ENCODE results near the gene CNMD. TPM values are rescaled to one million over a fixed set of nuclear protein-coding genes. Genes with fewer than 3 reads are reported as not detected.

The CNMD gene
- total and polyA plus RNA-seq, 2 of the 8 experiments (the other 6 are each of a cell fraction or from before 2014, with no cell fraction given), result 87.4 to 113 TPM

DNA sequence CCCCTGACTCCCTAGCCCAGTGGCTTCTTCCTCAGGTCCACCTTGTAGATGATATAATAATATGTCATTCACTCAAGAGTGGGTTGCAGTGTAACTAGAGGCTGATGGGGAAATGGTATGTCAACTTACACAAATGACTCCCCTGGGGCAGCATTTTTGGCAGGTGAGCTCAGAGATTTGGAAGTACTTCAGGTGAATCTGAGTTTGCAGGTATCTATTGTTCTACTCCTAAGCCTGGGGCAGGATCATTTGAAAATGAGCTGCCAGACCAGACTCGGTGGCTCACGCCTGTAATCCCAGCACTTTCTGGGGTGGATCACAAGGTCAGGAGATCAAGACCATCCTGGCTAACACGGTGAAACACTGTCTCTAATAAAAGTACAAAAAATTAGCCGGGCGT is 11.6 kb upstream of the CNMD start:
- ChIA-PET CTCF (ENCODE audit: partially characterized antibody) (interaction anchor here (0.6 to 1.8 kb wide), 6 partner anchors 13 to 776 kb away, joined by 3 to 4 read pairs (median 3); no protein-coding TSS in a partner anchor), POLR2A (ENCODE audit: partially characterized antibody) (interaction anchor here (0.6 to 1.4 kb wide), 2 partner anchors 99 to 103 kb away, joined by 3 read pairs; partner anchors contain the start of gene SUGT1)
- Histone ChIP-seq H4K5ac (ENCODE audit: insufficient read length, low read depth, low read length) (no peak overlapping the region), H2BK5ac (ENCODE audit: low read depth, low read length) (no peak overlapping the region), H3K79me2 (ENCODE audit: control insufficient read depth in 1 of 2, insufficient read depth in 2 of 2, low read length in 2 of 2) (no peaks in the 10 kb centered on the region), H2BK120ac (replicated peaks; ENCODE audit: low read depth, low read length) (no peak overlapping the region), H2AFZ (ENCODE audit: low read length) (no peak overlapping the region), H3K23me2 (ENCODE audit: low read depth, low read length) (no peaks in the 10 kb centered on the region), H2BK12ac (ENCODE audit: low read depth, low read length) (0 out of 2 replicates have a peak overlapping the region, but pooled peaks have one; percentile 4), H3K4me1 (replicated peaks in 1 of 4; ENCODE audit: control insufficient read depth in 3 of 4, insufficient read depth in 4 of 4, low read length in 3 of 4) (no peaks in the 10 kb centered on the region), H3K56ac (replicated peaks; ENCODE audit: insufficient read length, low read depth, low read length) (no peak overlapping the region), H3K36me3 (ENCODE audit: control insufficient read depth in 2 of 4, insufficient read depth in 4 of 4, low read length in 3 of 4) (no peaks in the 10 kb centered on the region), H2BK20ac (ENCODE audit: low read length) (no peak overlapping the region), H3K4ac (replicated peaks; ENCODE audit: insufficient read length, low read depth, low read length) (no peak overlapping the region), H2AK5ac (ENCODE audit: low read depth, low read length) (no peak overlapping the region), H2BK15ac (ENCODE audit: low read length) (no peak overlapping the region), H3K23ac (ENCODE audit: insufficient read length) (no peak overlapping the region), H3K9ac (replicated peaks in 1 of 4; ENCODE audit: extremely low read depth in 1 of 4, low read depth in 3 of 4, low read length in 3 of 4) (no peak overlapping the region), H4K91ac (replicated peaks; ENCODE audit: insufficient read length, low read length) (no peak overlapping the region), H4K20me1 (replicated peaks in 1 of 2; ENCODE audit: control insufficient read depth in 1 of 2, insufficient read depth in 2 of 2, low read length in 2 of 2) (no peaks in the 10 kb centered on the region), H3K14ac (ENCODE audit: insufficient read length) (no peak overlapping the region), H4K8ac (ENCODE audit: extremely low read depth, insufficient read depth, low read length) (no peak overlapping the region), H3K27ac (ENCODE audit: low read depth, low read length) (no peak overlapping the region), H3K9me3 (ENCODE audit: insufficient read depth in 2 of 2, low read depth in 1 of 2, low read length in 1 of 2) (no peaks in the 10 kb centered on the region), H3K4me2 (ENCODE audit: insufficient read depth in 1 of 2, low read depth in 2 of 2, low read length in 2 of 2) (no peak overlapping the region), H3K18ac (ENCODE audit: extremely low read depth, low read length) (no peak overlapping the region), H3K4me3 (ENCODE audit: extremely low read depth in 1 of 4, insufficient read depth in 2 of 4, low read depth in 3 of 4, low read length in 4 of 4) (no peak overlapping the region), H3K79me1 (ENCODE audit: low read depth, low read length) (no peaks in the 10 kb centered on the region), H3K27me3 (replicated peaks in 1 of 4; ENCODE audit: control insufficient read depth in 3 of 4, extremely low read depth in 1 of 4, insufficient read depth in 3 of 4, low read length in 3 of 4) (no peaks in the 10 kb centered on the region)
- TF ChIP-seq, protein P1, sequence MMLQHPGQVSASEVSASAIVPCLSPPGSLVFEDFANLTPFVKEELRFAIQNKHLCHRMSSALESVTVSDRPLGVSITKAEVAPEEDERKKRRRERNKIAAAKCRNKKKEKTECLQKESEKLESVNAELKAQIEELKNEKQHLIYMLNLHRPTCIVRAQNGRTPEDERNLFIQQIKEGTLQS (IDR thresholded peaks at IDR 0.05; ENCODE audit: insufficient read depth, low read depth, low read length), result no peak
- TF ChIP-seq YY1 (IDR thresholded peaks at IDR 0.05; ENCODE audit: low read depth, low read length) (no peak), SIRT6 (IDR thresholded peaks at IDR 0.05; ENCODE audit: low read length) (no peak), NANOG (IDR thresholded peaks at IDR 0.05; ENCODE audit: insufficient read depth, low read depth, low read length, poor library complexity, severe bottlenecking) (no peak), EGR1 (IDR thresholded peaks at IDR 0.05; ENCODE audit: borderline replicate concordance, low read depth, low read length) (no peak), RAD21 (IDR thresholded peaks at IDR 0.05 in 1 of 2, conservative IDR thresholded peaks at IDR 0.05 in 1 of 2; ENCODE audit: low read depth in 2 of 2, low read length in 2 of 2) (no peak), KDM4A (IDR thresholded peaks at IDR 0.05; ENCODE audit: low read depth, low read length, severe bottlenecking) (no peak), POU5F1 (IDR thresholded peaks at IDR 0.05; ENCODE audit: low read depth, low read length) (no peak), KDM1A (IDR thresholded peaks at IDR 0.05; ENCODE audit: borderline replicate concordance, low read length) (no peak)
- TF ChIP-seq, protein P2, sequence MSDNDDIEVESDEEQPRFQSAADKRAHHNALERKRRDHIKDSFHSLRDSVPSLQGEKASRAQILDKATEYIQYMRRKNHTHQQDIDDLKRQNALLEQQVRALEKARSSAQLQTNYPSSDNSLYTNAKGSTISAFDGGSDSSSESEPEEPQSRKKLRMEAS (IDR thresholded peaks at IDR 0.05), result no peak
- FAIRE-seq (no peak), DNase-seq (ENCODE audit: low read depth in 1 of 2, low spot score in 2 of 2) (peak in 1 of 2 experiments; percentile 39)
- 85% methylated on average over 5 of the region's 5 CpGs; no CpG with 5 or more reads in 1 of the 2 experiments for WGBS, 2 experiments (ENCODE audit: extremely low coverage in 1 of 2, insufficient coverage in 1 of 2, insufficient read length in 1 of 2, insufficient replicate concordance in 2 of 2, low coverage in 1 of 2, low lambda C conversion rate in 2 of 2, missing lambda C conversion rate in 1 of 2)

Data from H1 (cell line).